HG02642 (cell line): ENCODE measurements around the gene MYO1B.

ENCODE experiments used
- ATAC-seq: cut with Tn5 transposase; IDR thresholded peaks from one replicate; pipeline ENCODE4 v1.9.1; 2021; ENCODE audit warnings: mild to moderate bottlenecking; ENCODE audit not compliant: unreplicated experiment, poor library complexity

MYO1B gene

GRCh38 chr2:191245046-191245868, at the start of gene MYO1B:
Gene MYO1B, plus strand, starts transcription at chr2:191245404. Its CDS starts 31,492 bp downstream, at chr2:191276896.
- peak; percentile 67 for ATAC-seq

GRCh38 chr2:191197096-191197495, 48.1 kb upstream of the MYO1B start:
- ATAC-seq = no peak

GRCh38 chr2:191198271-191198670, 46.9 kb upstream of the MYO1B start:
- ATAC-seq = no peak

GRCh38 chr2:191199929-191200512, 45.2 kb upstream of the MYO1B start:
- ATAC-seq = no peak

- ATAC-seq = no peak
Observed at GRCh38 chr2:191200910-191201309, 44.3 kb upstream of the MYO1B start.

- ATAC-seq = no peak
Observed at GRCh38 chr2:191202209-191202721, 42.9 kb upstream of the MYO1B start.

- no peak for ATAC-seq
Observed at GRCh38 chr2:191202881-191203397, 42.3 kb upstream of the MYO1B start.

GRCh38 chr2:191204433-191204832, 40.8 kb upstream of the MYO1B start:
- peak; percentile 58 for ATAC-seq

GRCh38 chr2:191206613-191207471, 38.4 kb upstream of the MYO1B start:
- ATAC-seq = no peak

- no peak for ATAC-seq
Observed at GRCh38 chr2:191209340-191209739, 35.9 kb upstream of the MYO1B start.

- ATAC-seq = no peak
Observed at GRCh38 chr2:191212119-191212518, 33.1 kb upstream of the MYO1B start.

GRCh38 chr2:191213333-191213732, 31.9 kb upstream of the MYO1B start:
- no peak for ATAC-seq

- ATAC-seq = no peak
Observed at GRCh38 chr2:191215230-191215629, 30.0 kb upstream of the MYO1B start.

- ATAC-seq = no peak
Observed at GRCh38 chr2:191215666-191216065, 29.5 kb upstream of the MYO1B start.

GRCh38 chr2:191217580-191217979, 27.6 kb upstream of the MYO1B start:
- no peak for ATAC-seq

- ATAC-seq = peak; percentile 44
Observed at GRCh38 chr2:191218292-191218898, 26.8 kb upstream of the MYO1B start.

- ATAC-seq = peak; percentile 55
Observed at GRCh38 chr2:191220671-191221070, 24.5 kb upstream of the MYO1B start.

- no peak for ATAC-seq
Observed at GRCh38 chr2:191221666-191222065, 23.5 kb upstream of the MYO1B start.

GRCh38 chr2:191222507-191222906, 22.7 kb upstream of the MYO1B start:
- ATAC-seq = peak; percentile 55

- ATAC-seq = no peak
Observed at GRCh38 chr2:191222952-191223351, 22.3 kb upstream of the MYO1B start.
